Prostate gland (tissue), 2 donors: Measurements from ENCODE around the gene AHNAK2. TPM values are rescaled to one million over a fixed set of nuclear protein-coding genes. Genes with fewer than 3 reads are reported as not detected.

Experiments
- DNase-seq: peaks from one replicate; pipeline ENCODE4 v3.0.0-alpha.2; 2019; ENCODE audit warnings: low spot score
- H3K27ac ChIP-seq, 2 donors: fragments of 200-600 bp; sonication (generic); 2 replicates each; pipeline ENCODE4 v1.5.1; 2017 to 2019
- H3K27me3 ChIP-seq: fragments of 200-600 bp; sonication (generic); replicated peaks from 2 replicates; pipeline ENCODE4 v1.5.1; 2019; ENCODE audit not compliant: insufficient read depth
- H3K36me3 ChIP-seq, 2 donors: fragments of 200-600 bp; sonication (generic); 1 replicate in 1 of 2; 2 replicates in 1 of 2; pipeline versions ENCODE4 v1.5.1 to v1.8.1; 2017 to 2019
- H3K4me1 ChIP-seq: fragments of 200-600 bp; sonication (generic); replicated peaks from 2 replicates; pipeline ENCODE4 v1.5.1; 2019
- H3K4me3 ChIP-seq, 2 donors: fragments of 200-600 bp; sonication (generic); 2 replicates each; pipeline ENCODE4 v1.5.1; 2017 to 2019
- H3K9me3 ChIP-seq: fragments of 200-600 bp; sonication (generic); 2 replicates; pipeline ENCODE4 v1.5.1; 2017
- POLR2A ChIP-seq: fragments of 450-650 bp; IDR thresholded peaks from one replicate; pipeline ENCODE4 v1.6.1; 2016; ENCODE audit warnings: antibody characterized with exemption, mild to moderate bottlenecking
- POLR2AphosphoS5 ChIP-seq: sonication (generic); formaldehyde crosslinking; IDR thresholded peaks from one replicate; pipeline ENCODE4 v1.6.1; 2017; ENCODE audit warnings: antibody characterized with exemption
- WGBS: methylation state at CpG from one replicate; pipeline ENCODE4 v1.1.5; 2018; 5-methylcytosine and 5-hydroxymethylcytosine counted together
- intact Hi-C: fragments of 100-400 bp; cut with DNase I; formaldehyde crosslinking; loops from one replicate; pipeline ENCODE4 v1.14.2; 2022
- total RNA-seq, 2 donors: library from RNA; depleted of rRNA; stranded (reverse); fragments of >200 nt; gene quantifications; one replicate each; pipeline ENCODE4 v1.1.0, GENCODE V29; 2016
- TF ChIP-seq, protein P1 (sequence below), 4 experiments: fragments of 200-600 bp in 2 of 4; fragments of 450-650 bp in 2 of 4; sonication (generic) in 2 of 4; IDR thresholded peaks; 1 replicate in 3 of 4; 2 replicates in 1 of 4; pipeline ENCODE4 v1.5.1; 2016 to 2019; ENCODE audit warnings: antibody characterized with exemption in 4 of 4, mild to moderate bottlenecking in 2 of 4, moderate library complexity in 2 of 4

The AHNAK2 gene
- total RNA-seq, 2 donors from 2014 or later = 18.3 to 27.2 TPM

DNA sequence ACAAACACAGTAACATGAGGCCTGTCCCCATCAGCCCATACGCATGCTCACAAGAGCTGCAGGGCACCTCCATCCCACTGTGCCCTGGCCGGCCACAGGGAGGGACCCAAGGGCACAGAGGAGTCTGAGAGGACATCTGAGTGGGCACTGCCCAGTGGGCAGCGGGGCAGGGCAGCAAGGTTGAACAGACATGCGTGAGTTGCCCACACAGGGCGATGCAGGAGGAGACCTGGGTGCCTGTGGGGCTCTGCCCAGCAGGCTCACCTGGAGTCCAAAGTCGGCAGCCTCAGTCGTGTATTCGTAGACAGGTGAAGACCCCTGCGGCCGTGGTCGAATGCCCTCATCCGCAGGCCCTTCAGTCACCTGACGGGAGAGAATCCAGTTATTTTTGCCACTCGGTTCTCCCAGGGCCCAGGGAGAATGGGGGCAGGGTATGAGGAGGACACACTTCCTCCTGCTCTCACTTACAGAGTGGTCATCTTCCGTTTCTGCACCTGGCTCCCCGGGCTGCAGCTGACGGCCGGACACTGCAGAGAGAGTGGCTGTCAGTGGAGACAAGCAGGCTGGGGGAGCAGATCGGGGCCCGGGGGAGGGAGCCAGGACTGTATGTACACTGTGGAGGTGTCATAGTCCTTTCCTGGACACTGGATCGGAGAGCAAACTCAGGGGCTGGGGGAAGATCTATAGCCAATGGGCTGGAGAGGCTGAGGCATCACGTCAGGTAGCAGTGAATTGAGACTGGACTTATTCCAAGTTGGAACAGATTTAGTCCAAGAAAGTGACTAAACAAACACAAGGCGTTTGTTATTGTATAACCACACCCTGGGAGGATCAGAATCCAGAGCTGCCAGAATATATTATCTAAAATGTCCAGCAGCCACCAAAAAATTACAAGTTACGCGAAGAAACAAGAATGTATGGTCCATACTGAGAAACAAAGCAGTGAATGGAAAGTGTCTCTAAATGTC, 20.7 kb downstream of the AHNAK2 start:
- Histone ChIP-seq H3K4me3 (no peak overlapping the region), H3K9me3 (no peaks in the 10 kb centered on the region), H3K4me1 (no peaks in the 10 kb centered on the region), H3K27me3 (no peaks in the 10 kb centered on the region), H3K36me3 (no peaks in the 10 kb centered on the region), H3K27ac (no peak overlapping the region)
- DNase-seq = no peak
- no peak for TF ChIP-seq POLR2AphosphoS5
- TF ChIP-seq, protein P1, sequence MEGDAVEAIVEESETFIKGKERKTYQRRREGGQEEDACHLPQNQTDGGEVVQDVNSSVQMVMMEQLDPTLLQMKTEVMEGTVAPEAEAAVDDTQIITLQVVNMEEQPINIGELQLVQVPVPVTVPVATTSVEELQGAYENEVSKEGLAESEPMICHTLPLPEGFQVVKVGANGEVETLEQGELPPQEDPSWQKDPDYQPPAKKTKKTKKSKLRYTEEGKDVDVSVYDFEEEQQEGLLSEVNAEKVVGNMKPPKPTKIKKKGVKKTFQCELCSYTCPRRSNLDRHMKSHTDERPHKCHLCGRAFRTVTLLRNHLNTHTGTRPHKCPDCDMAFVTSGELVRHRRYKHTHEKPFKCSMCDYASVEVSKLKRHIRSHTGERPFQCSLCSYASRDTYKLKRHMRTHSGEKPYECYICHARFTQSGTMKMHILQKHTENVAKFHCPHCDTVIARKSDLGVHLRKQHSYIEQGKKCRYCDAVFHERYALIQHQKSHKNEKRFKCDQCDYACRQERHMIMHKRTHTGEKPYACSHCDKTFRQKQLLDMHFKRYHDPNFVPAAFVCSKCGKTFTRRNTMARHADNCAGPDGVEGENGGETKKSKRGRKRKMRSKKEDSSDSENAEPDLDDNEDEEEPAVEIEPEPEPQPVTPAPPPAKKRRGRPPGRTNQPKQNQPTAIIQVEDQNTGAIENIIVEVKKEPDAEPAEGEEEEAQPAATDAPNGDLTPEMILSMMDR (IDR thresholded peaks at IDR 0.05) = no peak
- TF ChIP-seq POLR2A = no peak
- 69% methylated on average over 25 of the region's 25 CpGs for WGBS
- intact Hi-C loops = no loop called here

DNA sequence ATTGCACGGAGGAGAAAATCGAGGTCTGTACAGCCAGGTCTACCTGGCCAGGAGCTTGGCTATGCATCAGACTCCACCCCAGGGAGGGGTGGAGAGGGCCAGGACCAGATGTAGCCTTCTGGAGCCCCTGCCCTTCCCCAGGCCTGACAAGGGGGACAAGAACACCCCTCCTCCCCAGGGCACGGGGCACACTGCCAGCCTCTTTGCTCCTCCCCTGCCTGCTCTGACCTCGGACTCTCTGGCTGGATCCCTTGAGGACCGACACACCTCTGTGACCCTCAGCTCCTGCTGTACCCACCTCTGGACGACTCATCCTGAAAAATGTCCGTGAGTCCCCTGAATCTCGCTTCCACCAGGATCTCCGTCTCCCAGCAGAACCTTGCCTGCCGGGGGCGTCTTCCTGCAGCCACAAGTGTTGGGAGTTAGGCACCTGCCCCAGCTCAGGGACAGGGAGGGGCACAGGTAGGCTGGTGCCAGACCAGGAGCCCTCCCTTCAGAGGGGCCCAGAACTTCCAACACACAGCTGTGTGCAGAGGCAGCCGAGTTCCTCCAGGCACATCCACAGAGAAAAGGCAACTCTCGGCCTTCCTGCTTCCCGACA, 21.8 kb downstream of the AHNAK2 start:
- TF ChIP-seq POLR2AphosphoS5 = no peak
- TF ChIP-seq POLR2A = no peak
- TF ChIP-seq, protein P1 (IDR thresholded peaks at IDR 0.05) = no peak
- DNase-seq = no peak
- intact Hi-C loops = no loop called here
- Histone ChIP-seq H3K27ac (no peak overlapping the region), H3K4me1 (no peaks in the 10 kb centered on the region), H3K36me3 (no peaks in the 10 kb centered on the region), H3K4me3 (no peak overlapping the region), H3K27me3 (no peaks in the 10 kb centered on the region), H3K9me3 (no peaks in the 10 kb centered on the region)
- 87% methylated on average over 14 of the region's 14 CpGs for WGBS

DNA sequence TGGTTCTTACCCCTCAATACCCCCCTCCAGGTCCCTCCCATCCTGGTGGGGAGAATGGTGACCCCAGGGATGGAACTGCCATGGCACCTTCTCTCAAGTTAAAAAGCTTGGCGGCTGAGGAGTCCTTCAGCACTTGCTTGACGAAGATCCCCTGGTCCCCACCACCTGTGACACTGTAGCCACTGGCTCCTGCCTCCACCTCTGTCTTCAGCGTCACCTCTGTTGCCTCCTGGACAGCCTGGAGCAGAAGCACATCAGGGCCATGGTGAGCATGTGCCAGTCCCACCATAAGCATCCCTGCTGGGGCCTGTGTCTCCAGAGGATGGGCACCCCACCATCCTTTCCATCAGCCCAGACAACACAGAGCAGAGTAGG, 22.8 kb downstream of the AHNAK2 start:
- intact Hi-C loops = no loop called here
- TF ChIP-seq, protein P1 (IDR thresholded peaks at IDR 0.05) = no peak
- no peak overlapping the region for H3K27ac ChIP-seq
- no peaks in the 10 kb centered on the region for H3K36me3 ChIP-seq
- H3K27me3 ChIP-seq = no peaks in the 10 kb centered on the region
- no peaks in the 10 kb centered on the region for H3K4me1 ChIP-seq
- WGBS = 90% methylated on average over 3 of the region's 3 CpGs
- no peak overlapping the region for H3K4me3 ChIP-seq
- DNase-seq = no peak
- no peaks in the 10 kb centered on the region for H3K9me3 ChIP-seq

DNA sequence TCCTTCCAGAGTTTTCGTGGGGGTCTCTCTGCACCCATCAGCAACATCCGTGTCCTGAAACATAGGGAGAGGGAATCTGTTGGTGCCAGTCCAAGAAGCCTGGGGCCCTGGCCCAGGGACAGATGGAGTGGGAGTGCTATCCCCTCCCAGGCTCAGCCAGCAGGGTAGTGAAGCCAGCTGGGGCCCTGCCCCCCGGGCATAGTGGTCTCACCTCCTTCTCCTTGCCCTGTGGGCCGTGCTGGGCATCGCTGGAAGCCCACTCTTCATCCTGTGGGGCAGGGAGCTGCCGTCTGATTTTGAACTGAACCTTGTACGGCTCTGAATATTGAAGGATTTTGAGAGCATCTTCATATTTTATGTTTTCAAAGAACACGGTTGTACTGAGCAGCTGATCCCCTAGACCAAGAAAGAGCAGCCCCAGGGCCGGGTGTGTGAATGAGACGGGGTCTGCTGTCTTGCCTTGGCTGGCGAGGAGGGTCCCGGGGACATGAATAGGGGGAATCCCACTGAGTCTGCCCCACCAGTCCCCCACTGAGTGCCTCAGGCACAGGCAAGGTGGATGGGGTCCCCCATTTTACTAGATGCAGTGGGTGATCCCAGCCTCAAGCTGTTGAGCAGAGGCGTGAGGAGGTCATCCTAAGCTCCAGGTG, 23.3 kb downstream of the AHNAK2 start:
- H3K9me3 ChIP-seq = no peaks in the 10 kb centered on the region
- H3K36me3 ChIP-seq = no peaks in the 10 kb centered on the region
- no peaks in the 10 kb centered on the region for H3K4me1 ChIP-seq
- no peak for DNase-seq
- TF ChIP-seq POLR2AphosphoS5 = no peak
- no peak for TF ChIP-seq POLR2A
- TF ChIP-seq, protein P1 (IDR thresholded peaks at IDR 0.05) = no peak
- H3K27me3 ChIP-seq = no peaks in the 10 kb centered on the region
- 85% methylated on average over 13 of the region's 13 CpGs for WGBS
- intact Hi-C loops = no loop called here
- no peak overlapping the region for H3K27ac ChIP-seq
- no peak overlapping the region for H3K4me3 ChIP-seq
